Activated CD4-positive, CD25-positive, alpha-beta regulatory T cell treated with anti-CD3 and anti-CD28 coated beads, Interleukin-2, amount 50 U/mL, for 24 hours (primary cell): ENCODE data around the gene OLIG3.

Experiments used
- ATAC-seq, 2 donors: fragments of 150-1000 bp; cut with Tn5 transposase; one replicate each; pipeline ENCODE4 v1.10.0; 2021; ENCODE audit warnings: mild to moderate bottlenecking in 1 of 2, moderate library complexity in 1 of 2

OLIG3 gene

DNA sequence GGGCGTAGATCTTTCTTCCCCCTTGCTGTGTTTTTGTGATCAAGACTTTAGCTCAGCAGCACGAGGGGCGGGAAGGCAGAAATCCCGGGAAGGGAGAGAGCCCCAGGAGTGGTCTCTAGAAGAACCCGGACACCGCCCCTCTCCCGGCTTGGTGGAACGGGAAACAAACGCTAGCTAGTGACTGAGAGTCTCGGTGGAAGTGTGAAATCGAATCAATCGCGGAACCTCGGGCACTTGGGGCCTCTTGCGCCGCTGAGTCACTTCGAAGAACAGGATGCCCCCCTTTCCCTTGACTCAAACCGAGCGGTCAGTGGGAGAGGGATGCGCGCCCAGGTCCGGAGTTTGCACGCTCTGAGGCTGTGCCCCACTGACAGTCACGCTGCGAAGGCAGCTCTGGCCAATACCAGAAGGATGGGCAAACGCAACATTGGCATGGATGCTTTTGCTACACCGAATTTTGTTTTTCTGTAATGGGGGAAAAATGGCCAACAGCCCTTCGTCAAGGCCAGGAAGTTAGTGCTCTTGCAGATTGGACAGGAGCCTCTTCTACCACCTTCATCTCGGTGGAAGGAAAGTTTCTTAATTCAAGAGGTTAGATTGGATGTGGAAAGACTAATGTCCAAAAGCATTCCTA lies 1.6 kb upstream of the OLIG3 start:
- ATAC-seq, result no peak

DNA sequence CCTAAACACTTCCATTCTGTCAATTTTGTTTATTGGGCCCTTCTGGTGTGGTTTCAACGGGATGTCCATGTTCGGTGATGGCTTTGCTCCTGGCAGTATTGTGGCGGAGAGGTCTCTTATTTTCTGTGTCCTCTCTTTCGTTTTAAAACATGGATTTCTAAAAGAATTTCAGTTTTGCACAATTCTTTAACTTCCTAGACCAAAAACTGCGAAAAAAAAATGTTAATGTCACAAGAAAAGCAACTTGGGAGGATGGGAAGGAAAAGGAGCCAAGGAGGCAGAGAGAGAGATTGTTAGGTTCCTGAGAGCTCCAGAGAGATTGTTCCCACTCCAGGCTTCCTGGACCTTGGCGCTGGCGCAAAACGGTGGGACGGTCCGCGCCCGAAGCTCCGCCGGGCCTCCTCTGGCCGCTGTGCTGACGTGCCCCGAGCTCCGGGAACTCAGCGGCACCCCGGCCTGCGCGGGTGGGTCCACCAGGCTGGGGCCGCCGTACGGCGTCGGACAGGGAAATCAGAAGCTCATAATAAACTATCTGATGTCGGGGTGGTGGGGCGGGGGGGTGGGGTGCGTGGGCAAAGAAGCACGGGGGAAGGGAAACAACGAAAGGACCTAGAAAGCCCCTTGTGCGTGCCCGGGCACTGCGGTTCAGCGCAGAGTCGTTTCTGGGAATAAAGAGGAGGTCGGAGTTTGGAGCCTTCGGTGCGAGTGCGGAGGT lies 951 bp upstream of the OLIG3 start:
- ATAC-seq, result no peak

DNA sequence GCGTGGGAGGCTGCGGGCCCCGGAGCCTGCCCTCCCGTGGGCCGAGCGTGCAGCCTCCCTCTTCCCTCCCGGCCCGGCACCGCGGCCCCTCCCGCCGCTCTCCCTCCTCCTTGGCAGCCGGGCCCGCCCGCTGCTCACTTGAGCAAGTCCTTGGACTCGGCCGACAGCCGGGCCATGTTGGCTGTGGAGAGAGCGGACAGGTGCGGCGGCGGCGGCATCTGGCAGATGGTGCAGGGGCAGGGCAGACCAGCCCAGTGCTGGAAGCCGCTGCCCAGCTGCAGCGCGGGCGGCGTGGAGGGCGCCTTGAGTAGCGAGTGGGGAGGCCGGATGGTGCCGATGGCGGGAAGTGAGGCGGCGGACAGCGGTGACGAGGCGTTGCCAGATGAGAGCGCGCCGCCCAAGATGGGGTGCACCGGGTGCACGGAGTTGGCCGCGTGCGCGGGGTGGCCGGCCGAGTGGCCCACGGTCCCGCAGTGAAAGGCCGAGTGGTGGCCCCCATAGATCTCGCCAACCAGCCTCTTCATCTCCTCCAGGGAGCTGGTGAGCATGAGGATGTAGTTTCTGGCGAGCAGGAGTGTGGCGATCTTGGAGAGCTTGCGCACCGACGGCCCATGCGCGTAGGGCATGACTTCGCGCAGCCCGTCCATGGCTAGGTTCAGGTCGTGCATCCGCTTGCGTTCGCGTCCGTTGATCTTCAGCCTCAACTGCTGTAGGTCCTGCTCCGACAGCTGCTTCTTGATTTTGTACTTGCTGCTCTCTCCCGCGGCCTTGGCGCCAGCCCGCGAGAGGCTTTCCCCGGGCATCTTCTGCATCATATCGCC lies 766 bp downstream of the OLIG3 start:
- peak in 1 of 2 donors; percentile 18 for ATAC-seq

DNA sequence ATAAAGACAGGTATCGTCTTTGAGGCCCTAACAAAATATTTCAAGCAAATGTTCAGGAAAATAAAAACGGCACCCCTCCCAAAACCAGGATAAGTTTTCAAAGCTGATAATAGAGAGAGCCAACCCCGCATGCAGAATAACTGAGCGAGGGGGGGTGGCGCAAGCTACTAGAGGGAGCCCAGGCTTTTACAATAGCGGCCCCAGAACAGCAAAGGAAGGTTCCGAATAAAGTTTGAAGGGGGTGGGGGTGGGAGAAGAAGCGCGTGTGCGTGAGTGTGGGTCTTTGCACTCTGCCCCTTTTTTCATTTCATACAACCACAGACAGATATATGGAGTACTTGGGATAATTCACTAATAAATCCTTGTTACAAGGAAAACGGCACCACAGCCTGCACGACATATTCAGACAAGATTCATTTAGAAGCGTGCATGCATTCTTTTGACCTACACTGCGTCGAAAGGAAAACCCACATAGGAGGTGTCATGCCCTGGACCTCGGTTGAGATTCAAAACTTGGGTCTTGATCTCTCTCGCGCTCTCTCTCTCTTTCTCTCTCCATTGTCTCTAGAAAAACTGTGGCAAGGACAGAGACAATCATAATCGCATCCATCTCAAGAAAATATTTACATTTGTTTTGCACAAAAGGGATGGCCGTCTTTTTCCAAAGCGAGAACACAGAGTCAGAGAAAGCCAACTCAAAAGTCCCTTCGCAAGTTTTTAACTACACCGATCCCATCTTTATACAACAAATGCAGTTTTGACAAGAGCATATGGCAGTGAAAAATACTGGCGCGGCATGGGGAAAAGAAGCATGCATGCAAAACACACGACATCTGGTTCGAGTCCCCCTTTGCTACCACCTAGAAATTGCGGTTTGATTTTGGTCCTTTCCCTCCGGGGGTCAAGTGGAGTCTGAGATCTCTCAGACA lies 1.6 kb downstream of the OLIG3 start:
- ATAC-seq, result no peak

- ATAC-seq, result no peak
These were observed 2.7 kb downstream of the OLIG3 start for GRCh38 chr6:137491478-137491877.

DNA sequence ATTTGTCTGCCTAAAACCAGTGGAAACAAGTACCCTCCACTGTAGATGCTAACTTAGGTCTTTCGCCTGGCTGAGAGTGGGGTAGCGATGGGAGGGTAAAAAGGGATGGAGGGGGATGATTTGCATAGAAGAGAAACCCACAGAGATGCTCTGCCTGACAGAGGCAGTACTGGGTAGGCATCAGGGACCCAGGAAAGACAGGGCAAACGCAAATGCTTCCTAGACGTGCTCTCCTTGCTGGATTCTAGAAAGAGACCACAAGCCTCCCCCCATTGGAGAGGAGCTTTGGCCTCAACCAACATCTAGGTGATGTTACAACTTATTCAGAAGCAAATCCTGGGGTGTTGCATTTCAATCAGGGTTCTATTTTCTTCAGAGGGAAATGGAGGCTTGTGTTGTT lies 3.2 kb downstream of the OLIG3 start:
- ATAC-seq, result no peak

DNA sequence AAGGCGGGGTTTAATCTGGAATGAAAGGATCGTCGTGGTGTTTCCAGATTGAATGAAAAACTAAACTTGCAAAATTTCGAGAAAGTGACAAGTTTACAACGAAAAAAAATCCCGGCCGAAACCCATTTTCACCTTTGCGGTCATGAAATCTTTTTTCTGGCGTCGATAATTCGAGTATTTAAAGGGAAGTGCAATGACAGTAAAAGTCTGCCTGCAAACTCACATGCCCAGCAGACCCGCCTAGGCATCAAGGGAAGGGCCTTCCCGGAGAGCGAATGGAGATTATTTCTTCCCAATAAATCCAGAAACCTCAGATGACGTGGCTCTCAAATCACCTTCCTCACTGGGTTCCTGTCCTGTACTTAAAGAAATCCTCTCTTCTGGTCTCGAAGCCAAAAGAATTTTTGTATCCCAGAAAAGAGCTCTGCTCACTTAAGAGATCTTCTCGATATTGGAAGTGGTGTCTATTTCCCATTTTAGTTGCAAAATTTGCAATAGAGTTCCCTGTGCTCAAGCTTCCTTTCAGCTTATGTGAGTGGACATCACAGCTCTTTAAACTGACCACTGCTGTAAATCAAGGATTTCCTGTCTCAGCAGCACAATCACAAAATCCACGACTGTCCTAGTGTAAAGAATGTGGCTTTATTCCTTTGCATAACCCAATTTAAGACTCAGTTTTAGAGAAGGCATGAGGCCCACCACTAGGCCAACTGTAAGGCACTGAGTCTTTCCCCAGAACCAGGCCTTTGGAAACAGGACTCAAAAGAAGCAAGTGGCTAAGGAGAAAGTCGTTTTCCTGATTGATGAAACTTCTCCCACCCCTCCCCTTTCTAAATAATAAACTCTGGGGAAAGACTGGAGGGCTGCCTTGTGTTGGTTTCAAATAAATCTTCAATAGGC lies 3.9 kb downstream of the OLIG3 start:
- no peak for ATAC-seq

DNA sequence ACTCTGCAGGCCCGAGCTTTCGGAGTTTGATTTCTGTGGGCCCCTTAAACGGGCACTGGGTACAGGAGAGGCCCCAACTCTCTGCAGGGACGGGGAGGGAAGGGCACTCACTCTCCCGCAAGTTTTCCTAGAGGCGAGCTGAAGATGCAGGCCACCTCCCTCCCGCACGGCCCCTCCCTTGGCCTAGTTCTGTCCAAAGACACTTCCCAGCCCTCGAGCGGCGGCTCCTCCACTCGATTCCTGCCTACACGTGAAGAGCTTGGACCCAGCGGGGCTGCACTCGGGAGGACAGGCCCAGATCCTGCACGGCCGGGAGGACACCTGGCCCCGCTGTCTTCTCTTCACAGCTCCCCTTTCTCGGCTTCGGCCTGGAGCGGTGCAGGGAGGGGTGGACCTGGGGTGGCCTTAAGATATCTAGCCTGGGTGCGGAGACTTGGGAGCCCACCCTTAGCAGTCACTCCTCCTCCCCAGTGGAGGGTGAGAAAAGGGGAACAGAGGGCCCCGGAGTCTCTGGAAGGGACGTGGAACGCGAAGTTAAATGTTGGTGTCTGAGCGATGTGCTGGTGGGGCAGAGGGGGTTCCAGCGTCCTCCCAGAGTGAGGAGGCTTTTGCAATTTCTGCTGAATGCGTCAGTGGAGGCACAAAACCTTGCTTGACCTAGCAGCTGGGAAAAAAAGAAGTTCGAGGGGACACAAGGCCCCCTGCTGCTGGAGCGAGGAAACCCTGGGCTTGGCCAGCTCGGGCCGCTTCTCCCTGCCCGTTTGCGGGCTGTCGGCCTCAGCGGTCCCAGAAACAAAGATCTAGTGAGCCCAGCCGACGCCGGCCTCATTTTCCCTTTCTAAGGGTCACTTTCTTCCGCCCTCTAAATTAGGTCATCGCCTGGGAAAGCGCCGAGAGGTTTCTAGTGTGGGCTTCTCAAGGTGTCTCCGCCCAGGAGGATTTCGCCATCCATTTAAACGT lies 4.9 kb downstream of the OLIG3 start:
- no peak for ATAC-seq

DNA sequence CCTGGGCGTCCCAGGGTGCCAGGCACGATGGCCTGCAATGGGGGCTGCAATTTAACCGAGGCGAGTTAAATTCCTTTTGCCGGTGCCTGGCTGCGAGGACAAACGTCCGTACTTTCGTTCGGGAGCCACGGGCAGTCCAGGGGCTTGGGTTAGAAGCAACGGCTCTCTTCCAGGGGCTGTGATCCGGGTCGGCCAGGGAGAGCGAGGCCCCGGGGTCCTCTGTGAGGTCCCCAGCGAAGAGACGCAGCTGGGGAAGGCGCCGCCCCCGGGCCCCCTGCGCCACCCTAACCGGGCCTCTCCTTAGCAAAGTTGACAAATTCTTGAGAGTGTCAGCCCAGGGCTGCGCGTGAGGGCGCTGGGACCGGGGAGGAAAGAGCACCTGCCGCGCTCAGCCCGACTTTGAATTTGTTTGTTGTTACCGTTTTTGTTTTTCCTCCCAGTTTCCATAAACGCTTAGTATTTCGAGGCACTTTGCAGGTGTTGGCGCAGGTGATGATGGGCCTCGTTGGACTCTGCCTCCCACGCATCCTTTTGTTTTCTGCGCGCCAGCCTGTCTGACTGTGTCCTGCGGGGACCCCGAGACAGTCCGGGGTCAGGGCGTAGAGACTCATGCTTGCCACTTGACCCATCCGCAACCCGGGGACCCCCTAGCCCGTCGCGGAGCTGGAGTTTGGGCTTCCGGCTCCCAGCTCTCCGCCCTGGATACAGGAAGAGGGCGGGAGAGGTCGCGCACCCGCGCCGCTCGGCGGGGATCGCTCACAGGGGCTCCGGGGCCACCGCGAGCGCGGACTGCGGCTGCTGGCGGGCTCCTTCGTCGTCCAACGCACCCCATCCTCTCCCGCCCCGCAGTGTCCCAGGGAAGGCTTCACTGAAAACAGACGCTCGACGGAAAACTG lies 5.8 kb downstream of the OLIG3 start:
- ATAC-seq, result peak; percentile 21 to 48

DNA sequence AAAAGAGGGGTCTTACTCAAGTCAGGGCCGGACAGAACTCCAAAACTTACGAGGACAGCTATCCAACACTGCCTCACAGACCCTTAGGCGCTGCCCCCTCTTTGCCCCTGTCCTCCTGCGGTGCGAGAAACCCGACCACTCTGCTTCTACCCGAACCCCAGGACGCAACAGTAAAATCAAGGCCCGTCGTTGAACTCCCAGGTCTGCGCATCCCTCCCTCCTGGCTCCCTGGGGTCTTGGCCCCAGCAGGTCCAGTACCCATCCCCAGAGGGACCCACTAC lies 6.4 kb downstream of the OLIG3 start:
- no peak for ATAC-seq

DNA sequence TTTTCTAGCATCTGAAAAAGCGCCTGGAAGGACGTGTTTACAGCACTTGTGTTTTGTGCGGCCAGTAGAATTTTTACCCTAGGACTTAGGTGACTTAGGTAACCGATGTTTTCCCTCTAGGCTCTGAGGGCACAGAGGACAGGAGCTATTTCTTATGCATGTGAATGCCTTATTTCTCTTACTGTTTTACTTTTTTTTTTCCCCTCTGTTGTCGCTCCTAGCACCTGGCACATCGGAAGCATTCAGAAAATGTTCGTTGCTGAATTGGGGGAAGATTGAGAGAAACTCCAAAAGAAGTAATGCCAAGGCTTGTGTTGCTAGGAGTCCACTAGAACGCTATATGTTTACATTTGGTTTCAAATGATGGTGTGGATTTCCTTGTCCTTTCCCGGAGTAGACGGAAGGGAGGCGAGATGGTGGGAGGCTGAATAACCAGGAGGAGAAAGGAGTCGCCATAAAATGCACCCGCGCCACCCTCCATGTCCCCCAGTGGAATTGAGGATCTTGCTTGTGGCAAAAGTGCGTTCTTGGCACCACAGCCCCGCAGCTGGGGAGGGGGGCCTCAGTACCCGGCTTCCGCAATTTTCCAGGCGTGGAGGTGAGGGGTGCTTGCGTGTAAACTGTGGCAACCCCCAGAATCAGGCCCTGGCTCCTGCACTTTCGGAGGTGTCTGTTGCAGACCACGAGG lies 6.9 kb downstream of the OLIG3 start:
- no peak for ATAC-seq

- ATAC-seq, result no peak
These were observed 7.8 kb downstream of the OLIG3 start for GRCh38 chr6:137486416-137486815.

GRCh38 chr6:137480431-137480830 lies 13.8 kb downstream of the OLIG3 start:
- no peak for ATAC-seq

GRCh38 chr6:137475103-137475502 lies 19.1 kb downstream of the OLIG3 start:
- ATAC-seq, result no peak

GRCh38 chr6:137473598-137473997 lies 20.6 kb downstream of the OLIG3 start:
- ATAC-seq, result no peak

DNA sequence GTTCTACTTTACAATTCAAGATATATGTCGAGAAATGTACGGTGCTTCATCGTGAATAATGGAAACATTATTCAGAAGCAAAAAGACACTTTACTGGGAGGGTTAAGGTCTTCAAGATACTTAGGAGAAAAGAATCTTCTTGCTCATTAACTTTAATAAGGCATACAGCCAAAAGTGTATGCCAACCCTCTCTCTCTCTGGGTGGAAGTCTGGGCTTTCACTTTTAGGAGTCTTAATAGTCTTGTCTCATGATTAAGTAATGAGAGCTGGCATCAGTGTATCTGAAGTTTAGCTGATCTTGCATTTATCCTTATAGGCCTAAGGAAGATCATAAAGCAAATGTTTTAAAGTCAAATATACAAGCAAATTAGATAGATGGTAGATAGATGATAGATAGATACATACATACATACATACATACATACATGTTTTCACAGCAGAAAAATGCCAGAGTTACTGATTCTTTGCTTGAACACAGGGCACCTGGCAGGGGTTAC lies 21.5 kb downstream of the OLIG3 start:
- no peak for ATAC-seq

- ATAC-seq, result no peak
These were observed 22.2 kb downstream of the OLIG3 start for GRCh38 chr6:137471986-137472385.

GRCh38 chr6:137471497-137471896 lies 22.7 kb downstream of the OLIG3 start:
- no peak for ATAC-seq

- ATAC-seq, result no peak
These were observed 27.0 kb downstream of the OLIG3 start for GRCh38 chr6:137467211-137467610.
